Measurements from ENCODE around the gene DNAH10. TPM values are rescaled to one million over a fixed set of nuclear protein-coding genes. Genes with fewer than 3 reads are reported as not detected.

Gene DNAH10
- total and polyA plus RNA-seq, 10 of the 15 experiments (the other 5 are each of a cell fraction or from before 2014, with no cell fraction given), result 0.01 to 0.32 (median 0.06) TPM

DNA sequence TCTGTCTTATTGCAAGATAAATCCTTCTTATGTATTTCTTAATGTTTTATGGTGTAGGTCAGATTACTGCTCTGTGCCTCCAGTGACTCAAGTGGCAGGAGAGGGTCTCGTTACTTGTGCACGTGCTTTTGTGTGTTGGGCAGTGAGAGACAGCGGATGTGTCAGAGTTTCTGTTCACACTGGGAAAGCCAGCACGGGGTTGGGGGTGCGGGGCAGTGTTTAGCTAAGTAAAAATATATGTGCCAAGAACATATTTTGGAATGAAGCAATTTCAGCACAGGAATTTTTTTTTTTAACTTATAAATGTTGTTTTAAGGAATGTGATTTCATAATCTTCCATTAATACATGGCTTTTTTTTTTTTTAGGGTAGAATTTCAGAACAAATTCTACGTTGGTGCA lies 4.5 kb upstream of the DNAH10 start:
- Histone ChIP-seq H4K20me1 (ENCODE audit: control insufficient read depth, insufficient read depth) (no peaks in the 10 kb centered on the region), H3K4me3 (no peak overlapping the region), H3K9ac (ENCODE audit: control insufficient read depth, insufficient read depth, low read length) (no peak overlapping the region), H3K4me1 (ENCODE audit: control insufficient read depth, insufficient read depth, low read length) (peaks cover 6% of the 10 kb centered on the region), H3K27ac (ENCODE audit: control insufficient read depth, insufficient read depth) (no peak overlapping the region), H3K9me3 (replicated peaks; ENCODE audit: control insufficient read depth, insufficient read depth, low read length) (no peaks in the 10 kb centered on the region), H3K27me3 (replicated peaks in 1 of 2; ENCODE audit: control insufficient read depth in 2 of 2, insufficient read depth in 2 of 2, low read length in 1 of 2) (no peaks in the 10 kb centered on the region), H3K36me3 (ENCODE audit: control insufficient read depth in 2 of 2, insufficient read depth in 2 of 2, low read length in 1 of 2) (peaks cover 2 to 11% of the 10 kb centered on the region in 2 experiments), H3K4me2 (ENCODE audit: control insufficient read depth, insufficient read depth) (no peak overlapping the region), H3K79me2 (ENCODE audit: control insufficient read depth, insufficient read depth, low read length) (no peaks in the 10 kb centered on the region), H2AFZ (ENCODE audit: control insufficient read depth, low read depth, low read length) (no peak overlapping the region)
- SMC1A ChIA-PET (ENCODE audit: uncharacterized antibody, unreplicated experiment), result no interaction called here
- FAIRE-seq (no peak), DNase-seq (ENCODE audit: low read depth, low spot score) (no peak), ATAC-seq (no peak)
- RAD21 ChIA-PET (ENCODE audit: unreplicated experiment), result no interaction called here
- in situ Hi-C loops (cut with MboI), result no loop called here
- 80% methylated on average over 6 of the region's 6 CpGs for WGBS (ENCODE audit: insufficient coverage, insufficient replicate concordance, low lambda C conversion rate, missing lambda C conversion rate)
- intact Hi-C loops (cut with micrococcal nuclease; ENCODE audit: unreplicated experiment), result no loop called here
- POLR2A ChIA-PET, result no interaction called here
- CTCF ChIA-PET, result no interaction called here
- no TSS peak for BruUV-seq (replicated peaks)
- TF ChIP-seq E2F8 (IDR thresholded peaks at IDR 0.05; ENCODE audit: low read depth, partially characterized antibody) (no peak), REST (IDR thresholded peaks at IDR 0.05; ENCODE audit: low read depth, low read length) (no peak), CEBPZ (IDR thresholded peaks at IDR 0.05; ENCODE audit: low read depth, low read length) (no peak), BCL11A (IDR thresholded peaks at IDR 0.05; ENCODE audit: low read depth, low read length) (no peak), NBN (IDR thresholded peaks at IDR 0.05) (no peak), ZBED1 (IDR thresholded peaks at IDR 0.05; ENCODE audit: borderline replicate concordance) (no peak), JUNB (IDR thresholded peaks at IDR 0.05) (no peak), ZNF217 (IDR thresholded peaks at IDR 0.05) (no peak), TCF12 (IDR thresholded peaks at IDR 0.05; ENCODE audit: low read depth, low read length) (no peak), KDM1A (IDR thresholded peaks at IDR 0.05; ENCODE audit: borderline replicate concordance) (no peak), EED (IDR thresholded peaks at IDR 0.05; ENCODE audit: low read depth) (no peak), CBFB (IDR thresholded peaks at IDR 0.05; ENCODE audit: low read depth) (no peak), ZNF207 (IDR thresholded peaks at IDR 0.05; ENCODE audit: borderline replicate concordance) (no peak), CHD1 (IDR thresholded peaks at IDR 0.05; ENCODE audit: low read depth, low read length) (no peak)
- TF ChIP-seq, protein P1, sequence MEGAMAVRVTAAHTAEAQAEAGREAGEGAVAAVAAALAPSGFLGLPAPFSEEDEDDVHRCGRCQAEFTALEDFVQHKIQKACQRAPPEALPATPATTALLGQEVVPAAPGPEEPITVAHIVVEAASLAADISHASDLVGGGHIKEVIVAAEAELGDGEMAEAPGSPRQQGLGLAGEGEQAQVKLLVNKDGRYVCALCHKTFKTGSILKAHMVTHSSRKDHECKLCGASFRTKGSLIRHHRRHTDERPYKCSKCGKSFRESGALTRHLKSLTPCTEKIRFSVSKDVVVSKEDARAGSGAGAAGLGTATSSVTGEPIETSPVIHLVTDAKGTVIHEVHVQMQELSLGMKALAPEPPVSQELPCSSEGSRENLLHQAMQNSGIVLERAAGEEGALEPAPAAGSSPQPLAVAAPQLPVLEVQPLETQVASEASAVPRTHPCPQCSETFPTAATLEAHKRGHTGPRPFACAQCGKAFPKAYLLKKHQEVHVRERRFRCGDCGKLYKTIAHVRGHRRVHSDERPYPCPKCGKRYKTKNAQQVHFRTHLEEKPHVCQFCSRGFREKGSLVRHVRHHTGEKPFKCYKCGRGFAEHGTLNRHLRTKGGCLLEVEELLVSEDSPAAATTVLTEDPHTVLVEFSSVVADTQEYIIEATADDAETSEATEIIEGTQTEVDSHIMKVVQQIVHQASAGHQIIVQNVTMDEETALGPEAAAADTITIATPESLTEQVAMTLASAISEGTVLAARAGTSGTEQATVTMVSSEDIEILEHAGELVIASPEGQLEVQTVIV (IDR thresholded peaks at IDR 0.05; ENCODE audit: borderline replicate concordance, partially characterized antibody), result no peak
